HG02642 (cell line): ENCODE measurements around the gene ARHGAP20.
"Not testable (repeated sequence)": the region's sequence is repeated elsewhere in the genome, so short reads cannot be mapped to it uniquely, and the experiment has no call there.

Source experiments
- ATAC-seq: cut with Tn5 transposase; IDR thresholded peaks from one replicate; pipeline ENCODE4 v1.9.1; 2021; ENCODE audit warnings: mild to moderate bottlenecking; ENCODE audit not compliant: unreplicated experiment, poor library complexity

Gene ARHGAP20

DNA sequence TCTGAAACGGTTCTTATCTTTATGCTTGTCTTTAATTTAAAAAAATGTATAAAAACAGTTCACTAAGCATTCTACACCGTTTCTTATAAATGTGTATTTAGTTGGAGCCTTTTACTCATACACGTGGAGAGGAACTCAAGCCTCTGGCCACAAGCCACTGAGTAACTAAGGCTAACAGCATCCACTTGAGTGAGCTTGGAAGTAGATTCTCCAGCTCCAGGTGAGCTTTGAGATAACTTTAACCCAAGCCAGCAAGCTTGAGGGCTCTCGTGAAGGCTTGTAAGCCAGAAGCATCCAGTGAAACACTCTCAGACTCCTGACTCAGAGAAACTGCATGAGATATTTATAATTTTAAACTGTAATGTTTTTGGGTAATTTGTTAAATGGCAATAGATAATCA lies 82.6 kb downstream of the ARHGAP20 start:
- ATAC-seq = no peak

DNA sequence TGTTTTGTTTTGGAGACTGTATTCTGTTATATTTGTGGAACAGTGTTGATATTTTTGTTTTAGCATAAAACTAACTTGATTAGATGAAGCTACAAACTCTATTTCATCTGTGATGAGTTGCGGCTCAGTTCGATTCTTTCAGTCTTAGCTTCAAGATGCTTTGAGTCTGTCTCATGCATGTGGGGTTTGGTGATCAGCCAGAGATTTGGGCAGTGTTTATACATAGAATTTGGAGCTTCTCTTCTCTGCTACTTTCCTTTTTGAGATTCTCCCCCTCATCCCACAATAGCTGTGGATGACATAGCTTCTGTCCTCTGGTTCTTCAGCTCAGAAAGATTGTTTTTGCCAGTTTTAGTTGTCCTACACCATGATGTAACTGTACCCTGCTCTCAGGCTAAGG lies 90.4 kb downstream of the ARHGAP20 start:
- ATAC-seq = no peak

DNA sequence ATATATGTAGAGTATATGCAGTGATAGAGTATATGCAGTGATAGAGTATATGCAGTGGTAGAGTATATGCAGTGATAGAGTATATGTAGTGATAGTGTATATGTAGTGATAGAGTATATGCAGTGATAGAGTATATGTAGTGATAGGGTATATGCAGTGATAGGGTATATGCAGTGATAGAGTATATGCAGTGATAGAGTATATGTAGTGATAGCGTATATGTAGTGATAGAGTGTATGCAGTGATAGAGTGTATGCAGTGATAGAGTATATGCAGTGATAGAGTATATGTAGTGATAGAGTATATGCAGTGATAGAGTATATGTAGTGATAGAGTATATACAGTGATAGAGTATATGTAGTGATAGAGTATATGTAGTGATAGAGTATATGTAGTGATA lies 92.9 kb downstream of the ARHGAP20 start:
- not testable (repeated sequence) for ATAC-seq

DNA sequence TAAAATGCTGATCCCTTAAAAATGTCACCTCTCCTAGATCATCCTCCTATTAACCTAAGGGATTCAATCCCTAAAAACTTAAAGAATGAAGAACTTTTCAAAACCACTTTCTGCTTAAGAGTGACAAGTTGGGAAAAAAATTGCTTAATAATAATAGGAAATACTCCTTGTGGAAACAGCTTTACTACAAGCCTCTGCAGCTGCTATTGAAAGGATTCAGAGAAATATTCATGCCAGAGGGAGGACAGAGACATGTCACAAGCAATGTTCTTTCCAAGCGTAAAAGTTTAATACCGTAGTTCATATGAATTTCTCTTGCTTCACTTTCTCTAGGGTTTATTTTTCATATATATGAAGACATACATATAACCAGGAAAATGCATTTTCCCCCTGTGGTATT lies 98.2 kb downstream of the ARHGAP20 start:
- no peak for ATAC-seq

DNA sequence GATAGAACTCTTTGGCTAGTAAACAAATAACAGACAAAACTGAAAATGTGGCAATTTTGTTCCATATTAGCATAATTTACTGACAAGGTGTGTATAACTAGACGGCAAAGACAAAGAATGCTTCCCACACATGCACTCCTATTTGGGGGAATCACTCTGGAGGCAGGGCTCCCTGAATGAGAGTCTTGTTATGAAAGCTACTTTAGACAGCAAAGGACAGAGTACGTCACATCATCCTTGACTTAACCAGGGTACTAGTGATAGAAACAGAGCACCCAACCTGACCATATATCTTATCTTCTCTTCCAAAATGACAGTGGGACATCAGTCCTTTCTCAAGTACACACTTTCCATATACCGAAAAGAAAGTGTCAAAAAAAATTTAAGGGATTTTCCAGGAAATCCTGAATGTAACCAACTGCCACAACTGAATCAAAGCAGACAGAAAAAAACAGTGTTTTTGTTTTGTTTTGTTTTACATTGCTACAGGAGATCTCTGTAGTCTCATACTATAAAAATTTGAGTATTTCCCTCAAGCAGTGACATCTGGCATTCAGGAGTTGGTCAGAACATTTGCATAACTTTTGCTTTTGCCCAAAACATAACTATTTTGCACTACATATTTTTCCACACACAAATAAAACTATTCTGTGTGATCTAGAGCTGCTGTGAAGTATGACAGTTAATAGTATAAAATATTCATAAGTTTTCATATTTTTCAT lies 98.9 kb downstream of the ARHGAP20 start:
- ATAC-seq = no peak

DNA sequence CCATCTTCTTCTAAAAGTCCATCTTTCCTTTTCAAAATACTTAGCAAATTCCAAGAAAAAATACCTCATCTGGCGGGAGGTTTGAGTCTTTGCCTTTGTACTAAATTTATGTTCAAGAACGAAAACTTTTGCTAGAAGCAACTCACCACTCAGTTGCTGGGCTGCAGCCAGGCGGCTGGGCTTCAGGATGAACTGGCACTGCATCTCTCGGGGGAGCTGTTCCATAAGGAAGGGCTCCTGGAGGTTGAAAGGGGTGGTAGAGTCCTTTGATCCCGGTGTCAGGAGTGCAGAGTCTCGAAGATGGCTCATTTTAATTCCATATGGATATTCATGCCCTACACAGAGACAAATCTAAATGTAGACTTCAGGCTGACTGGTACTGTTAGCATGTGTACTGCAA lies 105.8 kb downstream of the ARHGAP20 start:
- ATAC-seq = no peak

DNA sequence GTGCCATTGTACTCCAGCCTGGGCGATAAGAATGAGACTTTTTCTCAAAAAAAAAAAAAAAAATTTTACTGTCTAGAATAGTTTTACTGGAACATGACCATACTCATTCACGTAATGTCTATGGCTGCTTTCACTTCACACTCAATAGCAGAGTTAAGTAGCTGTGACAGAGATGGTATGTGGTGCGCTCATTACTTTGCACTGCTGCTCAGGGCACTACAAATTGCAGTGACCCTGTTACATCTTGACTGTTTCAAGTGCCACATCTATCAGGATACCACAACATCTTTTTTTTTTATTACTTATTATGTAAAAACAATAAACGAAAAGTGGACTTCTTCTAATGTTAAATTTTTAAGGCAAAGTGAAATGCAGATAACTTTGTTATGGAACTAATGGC lies 110.3 kb downstream of the ARHGAP20 start:
- ATAC-seq = no peak

DNA sequence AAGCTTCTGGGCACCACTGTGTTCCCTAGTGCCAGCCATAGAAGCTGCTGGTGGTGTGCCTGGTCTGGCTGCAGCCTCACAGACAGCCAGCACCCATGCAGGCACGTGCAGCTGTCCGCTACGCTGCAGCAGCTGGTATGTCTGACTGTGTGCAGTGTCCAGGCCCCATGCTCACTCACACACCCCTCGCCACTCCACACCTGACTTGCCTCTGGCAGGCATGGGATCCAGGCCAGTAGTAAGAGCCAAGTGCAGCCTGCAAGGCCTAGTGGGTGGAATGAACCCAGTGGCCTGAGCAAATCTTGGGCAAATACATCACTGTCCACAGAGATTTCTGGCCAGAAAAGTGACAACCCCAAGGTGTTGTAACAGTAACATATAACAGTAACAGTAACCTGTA lies 111.9 kb downstream of the ARHGAP20 start:
- ATAC-seq = no peak

DNA sequence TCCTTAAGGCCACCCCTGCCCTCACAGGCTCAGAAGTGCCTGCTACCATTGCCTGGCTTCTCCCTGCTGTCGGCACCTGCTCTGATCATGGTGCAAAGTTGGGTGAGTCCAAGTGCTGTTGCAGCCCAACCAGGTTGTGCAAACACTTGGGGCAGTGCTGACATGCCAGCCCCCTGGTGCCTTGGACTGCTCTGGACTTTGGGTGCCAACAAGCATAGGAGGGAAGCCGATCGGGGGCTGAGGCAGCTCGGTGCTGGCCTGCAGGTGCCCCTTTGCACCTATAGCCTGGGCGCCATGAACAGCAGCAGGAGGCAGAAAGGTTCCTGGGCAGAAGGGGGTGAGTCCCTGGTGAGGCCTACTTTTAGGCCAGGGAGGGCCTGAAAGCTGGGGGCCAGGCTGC lies 113.0 kb downstream of the ARHGAP20 start:
- ATAC-seq = no peak

DNA sequence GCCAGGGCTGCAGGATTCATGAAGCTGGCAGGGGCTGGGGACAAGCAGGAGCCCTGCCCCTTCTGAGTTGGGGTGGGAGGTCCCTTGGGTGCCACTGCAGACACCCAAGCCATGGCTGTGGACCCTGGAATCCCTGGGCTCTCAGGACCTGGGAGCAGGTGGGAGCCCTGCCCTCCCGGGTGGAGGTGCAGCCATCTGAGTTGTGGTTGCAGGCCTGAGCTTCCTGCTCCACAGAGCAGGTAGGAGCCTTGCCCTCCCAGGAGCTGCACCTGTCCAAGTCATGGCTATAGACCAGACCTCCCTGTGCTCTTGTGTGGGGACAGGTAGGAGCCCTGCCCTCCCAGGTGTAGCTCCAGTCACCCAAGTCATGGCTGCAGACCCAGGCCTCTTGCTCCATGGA lies 113.5 kb downstream of the ARHGAP20 start:
- no peak for ATAC-seq

DNA sequence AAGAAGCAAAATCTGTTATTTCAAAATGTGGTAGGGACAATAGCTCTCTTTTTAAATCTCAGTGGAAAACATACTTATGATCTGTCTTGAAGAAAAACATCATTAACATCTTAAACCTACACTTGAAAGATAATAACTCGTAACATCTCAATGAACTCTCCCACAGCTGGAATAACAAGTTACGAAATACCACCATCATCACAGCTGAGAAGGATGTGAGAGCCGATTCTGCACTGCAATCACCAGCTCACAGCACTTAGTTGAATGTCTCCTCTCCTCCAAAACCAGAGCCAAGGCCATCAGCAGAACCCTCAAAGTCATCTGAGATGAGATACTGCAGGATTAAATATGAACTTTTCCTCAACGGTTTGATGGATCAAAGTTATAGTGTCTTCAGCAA lies 124.3 kb downstream of the ARHGAP20 start:
- no peak for ATAC-seq

DNA sequence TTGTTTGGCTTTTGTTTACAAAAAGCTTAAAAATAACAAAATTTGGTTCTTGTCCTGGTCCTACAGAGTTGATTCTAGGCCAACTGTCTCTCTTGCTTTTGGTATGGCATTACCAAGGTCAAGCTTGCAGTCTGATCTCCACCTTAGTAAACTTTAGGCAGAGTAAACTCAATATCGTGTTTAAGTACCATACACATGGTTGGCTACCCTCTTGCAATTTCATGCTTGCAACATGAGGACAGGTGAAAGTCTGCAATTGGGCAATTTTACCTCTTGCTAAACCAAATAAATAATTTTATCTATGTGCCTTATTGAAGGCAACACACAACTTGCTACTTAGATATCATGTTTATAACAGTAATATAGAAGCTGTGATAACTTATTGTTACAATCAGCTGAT lies 125.1 kb downstream of the ARHGAP20 start:
- no peak for ATAC-seq

DNA sequence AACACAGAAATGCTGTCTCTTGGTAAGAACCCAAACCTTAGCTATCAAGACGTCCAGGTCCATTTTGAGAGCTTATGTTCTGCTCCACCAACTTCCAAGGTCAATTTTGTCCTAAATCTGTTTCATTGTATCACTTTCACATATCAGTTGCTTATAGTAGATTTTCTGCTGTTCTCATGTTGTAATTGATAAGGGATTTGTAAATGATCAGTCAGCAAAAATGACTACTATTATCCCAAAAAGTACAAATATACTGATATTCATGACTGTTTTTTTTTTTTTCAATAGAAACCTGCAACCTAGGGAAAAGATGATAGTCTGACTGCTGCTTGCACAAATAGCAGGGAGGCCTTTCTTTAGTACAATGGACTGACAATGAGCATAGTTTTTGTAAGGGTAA lies 128.1 kb downstream of the ARHGAP20 start:
- ATAC-seq = no peak

DNA sequence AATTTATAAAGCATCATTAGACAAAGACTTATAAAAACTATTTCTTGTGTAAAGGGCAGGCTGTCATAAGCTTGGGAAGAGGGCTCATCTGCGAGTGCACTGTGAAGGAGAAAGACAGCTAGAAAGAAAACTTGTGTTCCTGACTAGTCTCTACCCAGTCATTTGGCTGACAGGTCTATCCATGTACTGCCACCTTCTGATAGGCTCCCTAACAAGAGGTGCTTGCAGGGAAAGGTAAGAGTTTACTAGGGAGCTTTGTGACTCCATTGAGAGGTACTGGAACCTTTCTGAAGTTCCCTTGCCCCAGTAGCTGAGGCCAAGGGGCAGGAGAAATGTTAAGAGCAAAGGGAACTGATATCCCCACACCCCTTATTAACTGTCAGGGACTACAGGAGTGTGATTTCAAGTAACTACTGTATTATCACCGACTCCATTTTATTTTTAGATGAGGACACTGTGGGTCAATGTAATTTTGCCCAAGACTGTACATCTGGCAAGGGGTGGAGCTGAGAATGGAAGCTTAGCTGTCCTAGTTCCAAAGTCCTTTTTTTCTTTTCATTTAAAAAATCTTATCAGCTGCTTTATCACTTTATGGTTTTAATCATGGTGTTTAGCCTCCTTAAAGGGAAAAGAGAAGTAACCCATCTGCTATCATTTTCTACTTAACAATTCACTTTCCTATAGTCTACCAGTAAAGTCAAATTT lies 129.4 kb downstream of the ARHGAP20 start:
- ATAC-seq = no peak

DNA sequence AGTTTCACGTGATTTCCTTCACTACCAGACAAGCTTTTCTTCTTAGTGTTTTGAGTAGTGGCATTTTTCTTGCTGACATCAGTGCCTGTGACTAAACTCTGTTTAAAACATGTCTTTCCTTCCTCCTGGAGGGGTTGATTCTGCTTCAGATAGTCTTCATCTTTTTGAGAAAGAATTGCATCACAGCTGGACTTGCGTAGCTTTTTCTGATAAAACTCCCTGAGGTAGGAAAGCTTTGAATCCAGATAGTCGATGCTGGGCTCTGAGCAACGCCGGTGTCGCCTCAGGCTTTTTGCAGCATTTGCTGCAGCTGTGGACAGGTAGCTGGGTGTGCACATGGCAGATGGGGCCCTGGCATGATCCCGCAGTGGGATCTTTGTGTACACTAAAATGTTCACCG lies 131.7 kb downstream of the ARHGAP20 start:
- ATAC-seq = no peak

DNA sequence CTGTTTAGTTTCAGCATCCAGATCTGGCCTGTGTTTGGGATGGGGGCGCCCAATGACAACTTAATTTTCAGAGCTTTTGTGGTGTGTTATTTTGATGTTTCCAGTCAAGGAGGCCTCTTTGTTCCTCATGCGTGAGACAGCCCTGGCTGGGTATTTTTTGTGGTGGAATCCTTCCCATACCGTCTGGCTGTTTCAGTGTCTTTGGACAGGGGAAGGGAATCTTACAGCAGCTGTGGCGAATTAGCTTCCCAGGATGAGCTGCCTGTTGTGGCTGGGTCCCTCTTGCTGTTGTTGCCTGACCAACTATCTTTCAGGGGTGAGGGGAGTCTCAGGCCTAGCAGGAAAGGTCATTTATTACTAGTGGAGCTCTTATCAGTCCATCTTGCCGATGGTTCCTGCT lies 138.8 kb downstream of the ARHGAP20 start:
- ATAC-seq = no peak

DNA sequence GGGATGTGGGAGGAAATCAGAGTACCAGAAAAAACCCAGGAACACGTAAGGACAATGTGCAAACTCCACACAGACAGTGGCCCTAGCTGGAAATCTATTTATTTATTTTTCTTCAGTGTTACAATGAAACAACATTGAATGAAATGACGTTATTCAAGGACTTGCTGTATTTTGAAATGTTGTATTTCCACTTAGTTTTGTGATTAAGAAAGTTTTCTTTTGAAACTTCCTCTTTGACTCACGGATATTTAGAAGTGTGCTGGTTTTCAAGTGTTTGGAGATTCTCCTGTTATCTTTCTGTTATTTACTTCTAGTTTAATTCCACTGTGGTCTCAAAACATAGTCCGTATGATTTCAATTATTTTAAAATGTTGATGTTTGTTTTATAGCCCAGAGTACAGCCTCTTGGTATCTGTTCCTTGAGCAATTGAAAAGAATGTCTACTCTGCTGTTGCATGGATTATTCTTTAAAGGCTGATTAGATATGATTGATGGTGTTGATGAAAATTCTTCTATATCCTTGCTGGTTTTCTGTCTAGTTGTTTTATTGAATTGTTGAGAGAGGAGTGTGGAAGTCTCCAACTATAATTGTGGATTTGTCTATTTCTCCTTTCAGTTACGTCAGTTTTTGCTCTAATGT lies 141.0 kb downstream of the ARHGAP20 start:
- no peak for ATAC-seq

DNA sequence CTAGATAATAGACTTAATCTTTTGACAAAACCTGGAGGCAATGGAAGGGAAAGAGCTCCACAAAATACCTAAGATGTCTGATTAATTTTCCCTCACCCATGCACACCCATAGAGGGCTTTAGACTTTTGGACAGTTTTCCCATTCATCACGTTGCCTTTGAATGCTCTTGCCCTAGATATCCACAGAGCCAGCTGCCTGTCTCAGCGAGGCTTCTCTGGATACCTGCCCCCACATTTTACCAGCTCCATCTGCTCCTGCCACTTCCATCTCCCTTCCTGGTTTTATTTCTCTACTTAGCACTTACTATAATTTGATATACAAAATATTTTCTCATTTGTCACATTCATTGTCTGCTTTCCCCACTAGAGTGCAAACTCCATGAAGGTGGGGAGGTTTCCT lies 145.7 kb downstream of the ARHGAP20 start:
- ATAC-seq = no peak

DNA sequence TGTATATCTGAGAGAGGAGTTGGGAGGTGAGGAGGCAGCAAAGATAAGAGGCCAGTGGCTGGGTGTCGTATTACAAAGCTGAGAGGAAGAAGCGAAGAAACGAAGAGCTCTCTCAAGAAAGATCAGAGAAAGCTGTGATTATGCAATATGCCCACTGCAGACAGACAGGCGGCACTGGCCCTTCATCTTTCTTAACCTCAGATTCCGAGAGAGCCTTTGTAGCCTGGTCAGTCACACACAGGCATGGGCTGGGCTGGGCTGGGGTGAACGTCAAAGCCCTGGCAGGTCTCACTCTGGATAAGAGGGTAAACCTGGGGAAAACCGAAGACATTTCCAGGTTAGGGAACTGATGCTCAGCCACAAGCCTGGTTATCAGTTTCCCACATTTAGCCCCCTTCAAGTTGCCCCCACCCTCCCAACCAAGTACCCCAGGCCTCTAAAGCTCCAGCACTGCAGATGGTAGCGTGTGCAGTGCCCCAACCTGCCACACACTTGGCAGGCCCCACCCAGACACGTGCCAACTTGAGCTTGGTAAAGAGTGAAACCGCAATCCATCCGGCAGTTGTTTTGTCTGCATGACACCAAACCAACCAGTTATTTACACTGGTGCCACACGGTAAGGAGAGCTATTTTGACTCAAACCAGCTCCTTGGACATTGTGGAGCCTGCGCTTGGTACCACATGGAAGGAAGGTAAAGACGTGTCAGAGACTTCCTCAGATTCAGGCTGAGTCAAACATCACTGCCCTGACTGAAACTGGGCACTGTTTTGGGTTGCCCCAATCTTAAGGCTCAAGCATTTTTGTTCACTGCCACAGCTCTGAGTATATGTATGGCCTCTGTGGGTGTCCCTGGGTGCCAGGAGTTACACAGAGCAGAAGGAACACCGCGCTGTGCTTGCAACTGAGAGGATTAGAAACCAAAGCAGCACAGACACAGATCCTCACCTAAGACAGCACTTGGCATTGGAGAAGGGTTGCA lies 146.6 kb downstream of the ARHGAP20 start:
- no peak for ATAC-seq

DNA sequence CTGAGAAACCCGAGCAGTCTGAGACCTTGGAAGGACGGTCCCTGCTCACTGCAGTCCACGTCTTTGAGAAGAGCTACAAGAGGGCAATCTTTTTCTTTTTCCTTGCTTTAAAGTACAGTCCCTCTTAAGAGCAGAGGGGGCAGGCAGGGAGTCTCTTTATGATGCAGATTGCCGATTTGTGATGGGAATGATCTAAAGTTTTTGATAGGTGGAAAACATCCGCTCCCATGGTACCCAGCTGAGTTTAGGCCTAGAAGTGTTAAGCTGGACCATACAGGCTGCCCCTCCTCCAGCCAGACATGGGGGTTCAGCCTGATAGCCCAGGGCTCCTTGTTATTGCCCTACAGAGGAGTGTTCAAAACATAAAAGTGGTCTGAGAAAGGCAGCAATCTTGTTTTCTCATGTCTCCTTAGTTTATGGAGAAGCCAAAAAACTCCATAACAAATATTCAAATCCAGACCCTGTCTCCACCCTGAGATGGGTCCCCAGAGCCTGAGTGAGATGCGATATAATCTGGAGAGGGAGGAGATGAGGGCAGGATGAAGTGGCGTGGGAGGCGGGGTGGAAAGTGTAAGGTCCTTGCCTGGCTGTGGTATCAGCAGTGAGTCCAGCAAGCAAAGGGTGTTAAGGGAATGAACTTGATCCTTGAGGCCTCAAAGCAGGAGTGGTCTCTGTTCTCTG lies 147.4 kb downstream of the ARHGAP20 start:
- ATAC-seq = no peak
